SK-N-SH treated with all-trans-retinoic acid at 6 μM for 48 hours (cell line): ENCODE results near the gene BPIFB4.

Source experiments
- ARNTL ChIP-seq: fragments of 450-650 bp; formaldehyde crosslinking; IDR thresholded peaks from 2 replicates; pipeline ENCODE4 v1.5.0; 2020; ENCODE audit warnings: low read depth, mild to moderate bottlenecking, moderate library complexity, borderline replicate concordance
- CSDC2 ChIP-seq: fragments of 250-450 bp; sonication (Bioruptor Pico); IDR thresholded peaks from 2 replicates; pipeline ENCODE4 v1.5.0; 2020; ENCODE audit warnings: mild to moderate bottlenecking, moderate library complexity
- GLIS3 ChIP-seq: fragments of 250-450 bp; sonication (Bioruptor Pico); IDR thresholded peaks from 2 replicates; pipeline ENCODE4 v1.5.0; 2020; ENCODE audit warnings: mild to moderate bottlenecking, moderate library complexity
- PATZ1 ChIP-seq: fragments of 250-450 bp; sonication (Bioruptor Pico); IDR thresholded peaks from 2 replicates; pipeline ENCODE4 v1.8.0; 2020; ENCODE audit warnings: mild to moderate bottlenecking, moderate library complexity, borderline replicate concordance
- PPARA ChIP-seq: fragments of 250-450 bp; sonication (Bioruptor Pico); IDR thresholded peaks from 2 replicates; pipeline ENCODE4 v1.5.0; 2020; ENCODE audit warnings: mild to moderate bottlenecking, borderline replicate concordance
- RARB ChIP-seq: fragments of 250-450 bp; sonication (Bioruptor Pico); IDR thresholded peaks from 2 replicates; pipeline ENCODE4 v1.8.0; 2021; ENCODE audit warnings: mild to moderate bottlenecking, moderate library complexity
- ZFP30 ChIP-seq: fragments of 450-650 bp; formaldehyde crosslinking; IDR thresholded peaks from 2 replicates; pipeline ENCODE4 v1.5.0; 2022; ENCODE audit warnings: mild to moderate bottlenecking, moderate library complexity
- ZNF70 ChIP-seq: fragments of 450-650 bp; formaldehyde crosslinking; IDR thresholded peaks from 2 replicates; pipeline ENCODE4 v1.5.0; 2020; ENCODE audit warnings: mild to moderate bottlenecking, moderate library complexity
- TF ChIP-seq, protein P1 (sequence below): fragments of 250-450 bp; sonication (Bioruptor Pico); IDR thresholded peaks from 2 replicates; pipeline ENCODE4 v1.5.1; 2020; ENCODE audit warnings: low read depth, mild to moderate bottlenecking, moderate library complexity
- TF ChIP-seq, protein P2 (sequence below): fragments of 250-450 bp; sonication (Bioruptor Pico); IDR thresholded peaks from 2 replicates; pipeline ENCODE4 v1.8.0; 2021; ENCODE audit warnings: low read depth, mild to moderate bottlenecking, moderate library complexity, borderline replicate concordance

- TF ChIP-seq ZNF70 (CRISPR knock-in tag) (no peak), GLIS3 (no peak), CSDC2 (CRISPR knock-in tag) (no peak), ARNTL (no peak), PATZ1 (CRISPR knock-in tag) (no peak), PPARA (CRISPR knock-in tag) (no peak), ZFP30 (no peak), RARB (CRISPR knock-in tag) (no peak)
- TF ChIP-seq, protein P1, sequence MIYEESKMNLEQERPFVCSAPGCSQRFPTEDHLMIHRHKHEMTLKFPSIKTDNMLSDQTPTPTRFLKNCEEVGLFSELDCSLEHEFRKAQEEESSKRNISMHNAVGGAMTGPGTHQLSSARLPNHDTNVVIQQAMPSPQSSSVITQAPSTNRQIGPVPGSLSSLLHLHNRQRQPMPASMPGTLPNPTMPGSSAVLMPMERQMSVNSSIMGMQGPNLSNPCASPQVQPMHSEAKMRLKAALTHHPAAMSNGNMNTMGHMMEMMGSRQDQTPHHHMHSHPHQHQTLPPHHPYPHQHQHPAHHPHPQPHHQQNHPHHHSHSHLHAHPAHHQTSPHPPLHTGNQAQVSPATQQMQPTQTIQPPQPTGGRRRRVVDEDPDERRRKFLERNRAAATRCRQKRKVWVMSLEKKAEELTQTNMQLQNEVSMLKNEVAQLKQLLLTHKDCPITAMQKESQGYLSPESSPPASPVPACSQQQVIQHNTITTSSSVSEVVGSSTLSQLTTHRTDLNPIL (CRISPR knock-in tag) = no peak
- TF ChIP-seq, protein P2, sequence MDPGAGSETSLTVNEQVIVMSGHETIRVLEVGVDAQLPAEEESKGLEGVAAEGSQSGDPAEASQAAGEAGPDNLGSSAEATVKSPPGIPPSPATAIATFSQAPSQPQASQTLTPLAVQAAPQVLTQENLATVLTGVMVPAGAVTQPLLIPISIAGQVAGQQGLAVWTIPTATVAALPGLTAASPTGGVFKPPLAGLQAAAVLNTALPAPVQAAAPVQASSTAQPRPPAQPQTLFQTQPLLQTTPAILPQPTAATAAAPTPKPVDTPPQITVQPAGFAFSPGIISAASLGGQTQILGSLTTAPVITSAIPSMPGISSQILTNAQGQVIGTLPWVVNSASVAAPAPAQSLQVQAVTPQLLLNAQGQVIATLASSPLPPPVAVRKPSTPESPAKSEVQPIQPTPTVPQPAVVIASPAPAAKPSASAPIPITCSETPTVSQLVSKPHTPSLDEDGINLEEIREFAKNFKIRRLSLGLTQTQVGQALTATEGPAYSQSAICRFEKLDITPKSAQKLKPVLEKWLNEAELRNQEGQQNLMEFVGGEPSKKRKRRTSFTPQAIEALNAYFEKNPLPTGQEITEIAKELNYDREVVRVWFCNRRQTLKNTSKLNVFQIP (CRISPR knock-in tag) = no peak
Observed at GRCh38 chr20:33082546-33082945, 3.1 kb downstream of the BPIFB4 start.
